H9 (cell line): ENCODE measurements around the gene IGLL5. TPM values are rescaled to one million over a fixed set of nuclear protein-coding genes. Genes with fewer than 3 reads are reported as not detected.

Experiments
- DNase-seq: peaks from one replicate; pipeline ENCODE4 v3.0.0-alpha.2; 2017
- H2AFZ ChIP-seq: one replicate; pipeline ENCODE4 v1.6.1; 2013; ENCODE audit warnings: mild to moderate bottlenecking, low read length, control low read depth, moderate library complexity
- H2AK5ac ChIP-seq: 2 replicates; pipeline ENCODE4 v1.6.1; 2013; ENCODE audit warnings: low read length, control low read depth, mixed read lengths; ENCODE audit not compliant: insufficient read length
- H2BK120ac ChIP-seq: one replicate; pipeline ENCODE4 v1.6.1; 2013; ENCODE audit warnings: low read depth, mild to moderate bottlenecking, low read length, control low read depth, inconsistent platforms; ENCODE audit not compliant: poor library complexity, severe bottlenecking
- H2BK12ac ChIP-seq: 2 replicates; pipeline ENCODE4 v1.6.1; 2013; ENCODE audit warnings: low read length, control low read depth, mixed read lengths, low read depth; ENCODE audit not compliant: insufficient read length
- H2BK15ac ChIP-seq: 2 replicates; pipeline ENCODE4 v1.6.1; 2013; ENCODE audit warnings: low read depth, low read length, control low read depth
- H2BK20ac ChIP-seq: one replicate; pipeline ENCODE4 v1.6.1; 2013; ENCODE audit warnings: low read depth, mild to moderate bottlenecking, low read length, control low read depth, inconsistent platforms; ENCODE audit not compliant: poor library complexity, severe bottlenecking
- H2BK5ac ChIP-seq: 2 replicates; pipeline ENCODE4 v1.6.1; 2013; ENCODE audit warnings: low read length, control low read depth, mixed read lengths; ENCODE audit not compliant: insufficient read length
- H3K14ac ChIP-seq: 2 replicates; pipeline ENCODE4 v1.6.1; 2013; ENCODE audit warnings: low read length, control low read depth; ENCODE audit not compliant: insufficient read depth
- H3K18ac ChIP-seq: 2 replicates; pipeline ENCODE4 v1.6.1; 2013; ENCODE audit warnings: low read depth, mild to moderate bottlenecking, mixed read lengths, low read length, control low read depth; ENCODE audit not compliant: insufficient read length
- H3K23ac ChIP-seq: 2 replicates; pipeline ENCODE4 v1.6.1; 2013; ENCODE audit warnings: low read length, control low read depth, mixed read lengths, low read depth; ENCODE audit not compliant: insufficient read length
- H3K23me2 ChIP-seq: 2 replicates; pipeline ENCODE4 v1.6.1; 2013; ENCODE audit warnings: low read depth, mild to moderate bottlenecking, mixed read lengths, low read length, control low read depth; ENCODE audit not compliant: insufficient read length, poor library complexity, severe bottlenecking
- H3K27ac ChIP-seq: 2 replicates; pipeline ENCODE4 v1.5.1; 2013; ENCODE audit warnings: low read length, control low read depth, mixed read lengths, low read depth; ENCODE audit not compliant: insufficient read length
- H3K27me3 ChIP-seq: 2 replicates; pipeline ENCODE4 v1.6.1; 2013; ENCODE audit warnings: low read length, control low read depth, inconsistent platforms; ENCODE audit not compliant: insufficient read depth
- H3K4ac ChIP-seq: 2 replicates; pipeline ENCODE4 v1.6.1; 2013; ENCODE audit warnings: low read depth, mild to moderate bottlenecking, control low read depth, inconsistent platforms, low read length, moderate library complexity
- H3K4me1 ChIP-seq: 2 replicates; pipeline ENCODE4 v1.6.1; 2013; ENCODE audit warnings: low read length, control low read depth, inconsistent platforms; ENCODE audit not compliant: insufficient read depth
- H3K4me2 ChIP-seq: 2 replicates; pipeline ENCODE4 v1.6.1; 2013; ENCODE audit warnings: low read length, control low read depth, mixed read lengths; ENCODE audit not compliant: insufficient read length, insufficient read depth
- H3K56ac ChIP-seq: 2 replicates; pipeline ENCODE4 v1.6.1; 2013; ENCODE audit warnings: low read depth, mild to moderate bottlenecking, mixed read lengths, low read length, control low read depth; ENCODE audit not compliant: insufficient read length
- H3K79me1 ChIP-seq: 2 replicates; pipeline ENCODE4 v1.6.1; 2013; ENCODE audit warnings: low read depth, mild to moderate bottlenecking, moderate library complexity, low read length, control low read depth, inconsistent platforms; ENCODE audit not compliant: insufficient read depth, poor library complexity, severe bottlenecking
- H3K79me2 ChIP-seq: 2 replicates; pipeline ENCODE4 v1.6.1; 2013; ENCODE audit warnings: low read length, control low read depth, inconsistent platforms; ENCODE audit not compliant: insufficient read depth
- H3K9ac ChIP-seq: 2 replicates; pipeline ENCODE4 v1.6.1; 2013; ENCODE audit warnings: low read length, control low read depth, mixed read lengths; ENCODE audit not compliant: insufficient read length; ENCODE audit errors: extremely low read depth
- H3K9me3 ChIP-seq: one replicate; pipeline ENCODE4 v1.6.1; 2013; ENCODE audit warnings: low read depth, low read length, inconsistent platforms; ENCODE audit not compliant: control insufficient read depth
- H3T11ph ChIP-seq: one replicate; pipeline ENCODE4 v1.6.1; 2013; ENCODE audit warnings: mild to moderate bottlenecking, low read length, control low read depth, inconsistent platforms
- H4K20me1 ChIP-seq: one replicate; pipeline ENCODE4 v1.6.1; 2013; ENCODE audit not compliant: control insufficient read depth, insufficient read length, insufficient read depth
- H4K5ac ChIP-seq: 2 replicates; pipeline ENCODE4 v1.6.1; 2013; ENCODE audit warnings: low read depth, mild to moderate bottlenecking, mixed read lengths, low read length, control low read depth; ENCODE audit not compliant: insufficient read length
- H4K8ac ChIP-seq: replicated peaks from 2 replicates; pipeline ENCODE4 v1.6.1; 2013; ENCODE audit warnings: low read length, control low read depth, mixed read lengths, low read depth; ENCODE audit not compliant: insufficient read length
- H4K91ac ChIP-seq: 2 replicates; pipeline ENCODE4 v1.6.1; 2013; ENCODE audit warnings: low read depth, mild to moderate bottlenecking, moderate library complexity, mixed read lengths, low read length, control low read depth; ENCODE audit not compliant: insufficient read length
- H3K27ac Mint-ChIP-seq, 3 experiments: 2 replicates in 2 of 3; 3 replicates in 1 of 3; pipeline ENCODE4 v1.8.0; 2020 to 2021; ENCODE audit warnings: mixed read lengths in 3 of 3, mild to moderate bottlenecking in 1 of 3, moderate library complexity in 1 of 3
- H3K27me3 Mint-ChIP-seq: 2 replicates; pipeline ENCODE4 v1.8.0; 2021; ENCODE audit warnings: low read depth, mild to moderate bottlenecking, moderate library complexity, mixed read lengths
- H3K36me3 Mint-ChIP-seq, 3 experiments: 2 replicates in 2 of 3; 3 replicates in 1 of 3; pipeline ENCODE4 v1.8.0; 2020 to 2021; ENCODE audit warnings: low read depth in 3 of 3, mixed read lengths in 3 of 3; ENCODE audit not compliant: insufficient read depth in 1 of 3
- H3K4me1 Mint-ChIP-seq, 2 experiments: 2 replicates each; pipeline ENCODE4 v1.8.0; 2020; ENCODE audit warnings: mixed read lengths in 2 of 2
- H3K4me3 Mint-ChIP-seq, 2 experiments: 2 replicates in 1 of 2; 3 replicates in 1 of 2; pipeline ENCODE4 v1.8.0; 2020 to 2021; ENCODE audit warnings: mild to moderate bottlenecking in 2 of 2, mixed read lengths in 2 of 2, moderate library complexity in 1 of 2
- H3K9me3 Mint-ChIP-seq, 2 experiments: 2 replicates in 1 of 2; 3 replicates in 1 of 2; pipeline ENCODE4 v1.8.0; 2020; ENCODE audit warnings: mild to moderate bottlenecking in 2 of 2, mixed read lengths in 2 of 2, moderate library complexity in 1 of 2
- CTCF ChIP-seq: fragments of 200-600 bp; sonication (generic); conservative IDR thresholded peaks from 3 replicates; pipeline ENCODE4 v1.8.0; 2021; ENCODE audit warnings: antibody characterized with exemption, mild to moderate bottlenecking
- total RNA-seq: library from RNA; stranded (reverse); gene quantifications from 2 replicates; pipeline ENCODE4 v1.2.1, GENCODE V29; 2021

The IGLL5 gene
- total RNA-seq, 1 experiment from 2014 or later, result not detected

GRCh38 chr22:22841598-22841997 lies 46.0 kb upstream of the IGLL5 start:
- no peak for TF ChIP-seq CTCF
- H4K91ac ChIP-seq, result no peak overlapping the region
- H3K79me1 ChIP-seq, result no peaks in the 10 kb centered on the region
- no peak for DNase-seq
- no peaks in the 10 kb centered on the region; the same call in 1 of the 2 replicates for H3K27me3 ChIP-seq
- Mint-ChIP-seq H3K27me3 (peaks cover 96% of the 10 kb centered on the region), H3K4me3 (no peak overlapping the region), H3K4me1 (no peaks in the 10 kb centered on the region), H3K9me3 (no peaks in the 10 kb centered on the region), H3K27ac (no peak overlapping the region), H3K36me3 (no peaks in the 10 kb centered on the region)
- H2BK20ac ChIP-seq, result no peak overlapping the region
- H2BK15ac ChIP-seq, result no peak overlapping the region
- H2AFZ ChIP-seq, result no peak overlapping the region
- no peak overlapping the region for H3K9ac ChIP-seq
- H3K18ac ChIP-seq, result no peak overlapping the region
- no peak overlapping the region for H3K4ac ChIP-seq
- no peak overlapping the region for H2BK12ac ChIP-seq
- no peaks in the 10 kb centered on the region for H3K23me2 ChIP-seq
- no peak overlapping the region for H2BK120ac ChIP-seq
- H3K14ac ChIP-seq, result no peak overlapping the region
- no peak overlapping the region for H3K4me2 ChIP-seq
- H2AK5ac ChIP-seq, result no peak overlapping the region
- no peak overlapping the region for H2BK5ac ChIP-seq
- no peak overlapping the region for H3T11ph ChIP-seq
- H3K27ac ChIP-seq, result no peak overlapping the region
- no peak overlapping the region for H4K8ac ChIP-seq
- H3K9me3 ChIP-seq, result no peaks in the 10 kb centered on the region
- no peaks in the 10 kb centered on the region for H4K20me1 ChIP-seq
- H3K79me2 ChIP-seq, result no peaks in the 10 kb centered on the region
- H3K23ac ChIP-seq, result no peak overlapping the region
- H3K4me1 ChIP-seq, result no peaks in the 10 kb centered on the region
- H4K5ac ChIP-seq, result no peak overlapping the region
- no peak overlapping the region for H3K56ac ChIP-seq
